Mesangial cell (primary cell): Measurements from ENCODE around the gene SENP2. TPM values are rescaled to one million over a fixed set of nuclear protein-coding genes. Genes with fewer than 3 reads are reported as not detected.

Source experiments
- total RNA-seq: library from RNA; depleted of rRNA; stranded (reverse); fragments of >200 nt; gene quantifications from 2 replicates; pipeline ENCODE4 v1.2.3, GENCODE V29; 2015

Gene SENP2
- total RNA-seq: 9.1 and 10.8 TPM in 2 replicates

DNA sequence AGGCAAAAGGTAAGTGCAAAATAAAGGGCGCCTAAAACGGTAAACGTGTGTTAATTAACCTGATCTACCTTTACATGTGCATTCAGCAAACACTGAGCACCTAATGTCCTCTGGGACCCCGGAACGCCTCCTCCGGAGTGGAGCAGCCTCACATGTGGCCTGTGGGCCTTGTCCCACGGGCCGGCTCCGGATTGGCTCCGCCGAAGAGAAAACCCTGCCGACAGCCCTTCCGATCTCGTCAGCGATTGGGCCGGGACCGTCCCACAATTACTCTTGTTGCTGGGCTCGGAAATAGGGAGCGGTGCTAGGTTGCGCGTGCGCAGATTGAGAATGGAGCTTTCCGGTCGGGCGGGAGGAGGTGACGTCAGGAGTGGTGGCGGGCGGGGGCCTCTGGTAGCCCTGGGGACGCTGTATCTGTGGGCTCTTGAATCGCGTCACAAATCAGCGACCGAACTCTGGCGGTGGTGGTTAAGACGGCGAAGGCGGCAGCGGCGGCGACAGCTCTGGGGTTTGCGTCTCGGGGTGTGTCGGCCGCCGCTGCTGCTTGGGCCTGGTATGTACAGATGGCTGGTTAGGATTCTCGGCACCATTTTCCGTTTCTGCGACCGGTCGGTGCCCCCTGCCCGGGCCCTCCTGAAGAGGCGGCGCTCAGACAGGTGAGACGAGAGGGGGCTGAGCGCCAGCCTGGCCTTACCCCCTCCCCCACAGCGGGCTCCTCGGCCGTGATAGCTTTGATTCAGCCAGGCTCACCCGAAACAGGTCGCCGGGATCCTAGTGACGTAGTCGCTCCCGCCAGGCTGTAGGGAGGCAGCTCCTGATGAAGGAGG lies at the start of gene SENP2:
Gene SENP2 (plus strand): TSS at position 437 of the 827 bp plus-strand sequence. CDS start 119 bp downstream, at position 556.

DNA sequence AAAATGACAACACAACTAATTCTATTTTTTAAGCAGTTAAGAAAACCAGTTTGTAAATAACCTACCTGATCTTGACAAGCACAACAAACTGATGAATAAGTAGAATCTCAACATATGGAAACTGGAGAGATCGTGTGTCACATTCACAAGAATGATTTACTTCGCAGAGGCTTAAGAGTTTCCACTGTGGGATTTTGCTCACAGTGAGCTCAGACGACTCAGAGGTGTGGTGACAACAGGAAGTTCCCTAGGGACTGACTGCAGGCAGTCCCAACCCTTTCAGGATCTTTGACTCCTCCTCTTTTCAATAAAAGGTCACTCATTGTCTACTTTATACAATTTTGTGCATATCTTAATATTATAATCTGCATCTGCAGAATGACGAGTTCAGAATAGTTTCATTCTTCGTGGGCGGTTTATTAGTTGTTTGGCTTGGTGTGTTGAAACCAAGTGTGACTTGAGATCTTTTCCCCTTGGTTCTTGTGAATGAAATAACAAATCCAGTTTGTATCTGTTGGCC lies 33.7 kb upstream of the SENP2 start, which contains the start of gene LIPH:
Gene LIPH (minus strand): TSS at position 231 of the 520 bp plus-strand sequence. CDS start 117 bp downstream, at position 114.

Other genes with a start within 250 kb of the SENP2 start
- 10.6 and 11.5 TPM in 2 replicates for gene MAP3K13, start 223.2 kb upstream of the SENP2 start, total RNA-seq
- 11.7 and 15.6 TPM in 2 replicates for gene TMEM41A, start 87.3 kb upstream of the SENP2 start, total RNA-seq
- gene LIPH, start 33.7 kb upstream of the SENP2 start, total RNA-seq: 0.13 TPM in 1 of 2 replicates, not detected in the other
- gene IGF2BP2, start 238.7 kb downstream of the SENP2 start, total RNA-seq: 50.5 and 57.7 TPM in 2 replicates